Measurements from ENCODE around the gene DDX17. TPM values are rescaled to one million over a fixed set of nuclear protein-coding genes. Genes with fewer than 3 reads are reported as not detected.

Gene DDX17
- total and polyA plus RNA-seq, 2 of the 8 experiments (the other 6 are each of a cell fraction or from before 2014, with no cell fraction given): 437 to 441 TPM

GRCh38 chr22:38474003-38474607 lies 32.0 kb downstream of the DDX17 start:
- no peak for DNase-seq (ENCODE audit: low read depth in 1 of 2, low spot score in 2 of 2)
- no peak for TF ChIP-seq KDM5A (IDR thresholded peaks at IDR 0.05; ENCODE audit: low read length)
- no peak for TF ChIP-seq EZH2 (IDR thresholded peaks at IDR 0.05; ENCODE audit: low read depth, low read length, severe bottlenecking)
- no peak for TF ChIP-seq TAF1 (IDR thresholded peaks at IDR 0.05; ENCODE audit: low read depth, low read length)
- TF ChIP-seq E2F6 (IDR thresholded peaks at IDR 0.05): no peak
- TF ChIP-seq ZNF274 (IDR thresholded peaks at IDR 0.05; ENCODE audit: borderline replicate concordance, extremely low read depth, low read length): no peak
- TF ChIP-seq BCL11A (IDR thresholded peaks at IDR 0.05; ENCODE audit: low read depth in 2 of 2, low read length in 2 of 2): no peak
- no peak for TF ChIP-seq TCF12 (IDR thresholded peaks at IDR 0.05; ENCODE audit: low read depth, low read length)
- no peak for TF ChIP-seq RAD21 (IDR thresholded peaks at IDR 0.05 in 1 of 2, conservative IDR thresholded peaks at IDR 0.05 in 1 of 2; ENCODE audit: low read depth in 2 of 2, low read length in 2 of 2)
- TF ChIP-seq KDM1A (IDR thresholded peaks at IDR 0.05; ENCODE audit: borderline replicate concordance, low read length): no peak
- no peak for TF ChIP-seq GABPA (IDR thresholded peaks at IDR 0.05; ENCODE audit: borderline replicate concordance, insufficient read depth, low read length)
- TF ChIP-seq POLR2A (IDR thresholded peaks at IDR 0.05; ENCODE audit: control extremely low read depth in 1 of 2, low read depth in 2 of 2, low read length in 2 of 2): no peak
- no peak for TF ChIP-seq SUZ12 (IDR thresholded peaks at IDR 0.05; ENCODE audit: low read length)

More at GRCh38 chr22:38474003-38474607, 32.0 kb downstream of the DDX17 start:
- Histone ChIP-seq H4K8ac (ENCODE audit: extremely low read depth, insufficient read depth, low read length) (no peak overlapping the region), H3K4me2 (ENCODE audit: insufficient read depth in 1 of 2, low read depth in 2 of 2, low read length in 2 of 2) (no peak overlapping the region), H4K20me1 (replicated peaks in 1 of 2; ENCODE audit: control insufficient read depth in 1 of 2, insufficient read depth in 2 of 2, low read length in 2 of 2) (peaks cover 0 to 1% of the 10 kb centered on the region in 2 experiments), H3K36me3 (ENCODE audit: control insufficient read depth in 2 of 4, insufficient read depth in 4 of 4, low read length in 3 of 4) (no peaks in the 10 kb centered on the region), H3K14ac (ENCODE audit: insufficient read length) (no peak overlapping the region), H3K56ac (replicated peaks; ENCODE audit: insufficient read length, low read depth, low read length) (no peak overlapping the region), H2BK15ac (ENCODE audit: low read length) (0 out of 2 replicates have a peak overlapping the region, but pooled peaks have one; percentile 72), H2AK5ac (ENCODE audit: low read depth, low read length) (no peak overlapping the region), H2BK12ac (ENCODE audit: low read depth, low read length) (no peak overlapping the region), H3K23me2 (ENCODE audit: low read depth, low read length) (no peaks in the 10 kb centered on the region), H3K9me3 (ENCODE audit: insufficient read depth in 2 of 2, low read depth in 1 of 2, low read length in 1 of 2) (no peaks in the 10 kb centered on the region), H3K23ac (ENCODE audit: insufficient read length) (no peak overlapping the region), H3K4ac (replicated peaks; ENCODE audit: insufficient read length, low read depth, low read length) (no peak overlapping the region), H3K4me3 (ENCODE audit: extremely low read depth in 1 of 4, insufficient read depth in 2 of 4, low read depth in 3 of 4, low read length in 4 of 4) (no peak overlapping the region), H3K9ac (replicated peaks in 1 of 4; ENCODE audit: extremely low read depth in 1 of 4, low read depth in 3 of 4, low read length in 3 of 4) (no peak overlapping the region; a peak in 1 of 7 replicates), H3K18ac (ENCODE audit: extremely low read depth, low read length) (no peak overlapping the region; the same call in 1 of the 2 replicates), H3K79me2 (ENCODE audit: control insufficient read depth in 1 of 2, insufficient read depth in 2 of 2, low read length in 2 of 2) (no peaks in the 10 kb centered on the region), H4K5ac (ENCODE audit: insufficient read length, low read depth, low read length) (no peak overlapping the region), H2BK20ac (ENCODE audit: low read length) (0 out of 2 replicates have a peak overlapping the region, but pooled peaks have one; percentile 32), H4K91ac (replicated peaks; ENCODE audit: insufficient read length, low read length) (no peak overlapping the region), H2BK5ac (ENCODE audit: low read depth, low read length) (no peak overlapping the region; the same call in 1 of the 2 replicates), H3K79me1 (ENCODE audit: low read depth, low read length) (no peaks in the 10 kb centered on the region), H2AFZ (ENCODE audit: low read length) (no peak overlapping the region), H3K27me3 (replicated peaks in 1 of 4; ENCODE audit: control insufficient read depth in 3 of 4, extremely low read depth in 1 of 4, insufficient read depth in 3 of 4, low read length in 3 of 4) (peaks cover 0 to 3% (median under 1%) of the 10 kb centered on the region in 4 experiments; a peak in 2 of 7 replicates), H3K4me1 (replicated peaks in 1 of 4; ENCODE audit: control insufficient read depth in 3 of 4, insufficient read depth in 4 of 4, low read length in 3 of 4) (peaks cover 0 to 3% (median 0%) of the 10 kb centered on the region in 4 experiments; a peak in 1 of 7 replicates), H2BK120ac (replicated peaks; ENCODE audit: low read depth, low read length) (no peak overlapping the region), H3K27ac (ENCODE audit: low read depth, low read length) (peak overlapping the region; percentile 23; the same call in 1 of the 2 replicates)
- FAIRE-seq: no peak
- ChIA-PET CTCF (ENCODE audit: partially characterized antibody) (no interaction called here), POLR2A (ENCODE audit: partially characterized antibody) (interaction anchor here (1.7 to 40.8 kb wide), 3 partner anchors 1 to 33 kb away, joined by 4 to 1102 read pairs (median 1102); partner anchors contain the start of gene KDELR3)
- WGBS, 2 experiments (ENCODE audit: extremely low coverage in 1 of 2, insufficient coverage in 1 of 2, insufficient read length in 1 of 2, insufficient replicate concordance in 2 of 2, low coverage in 1 of 2, low lambda C conversion rate in 2 of 2, missing lambda C conversion rate in 1 of 2): 85% methylated on average over 10 of the region's 10 CpGs; no CpG with 5 or more reads in 1 of the 2 experiments
